OCI-LY1 (cell line): ENCODE results near the gene NCF4.

Experiments
- CTCF ChIP-seq: fragments of 200-600 bp; sonication (generic), shearing (Covaris generic); IDR thresholded peaks from 2 replicates; pipeline ENCODE4 v1.5.1; 2017; ENCODE audit warnings: mild to moderate bottlenecking, antibody characterized with exemption, low read length, moderate library complexity, mixed read lengths
- EZH2 ChIP-seq: fragments of 200-600 bp; sonication (generic), shearing (Covaris generic); IDR thresholded peaks from 2 replicates; pipeline ENCODE4 v1.8.0; 2017; ENCODE audit warnings: borderline replicate concordance, mixed run types, mild to moderate bottlenecking, antibody characterized with exemption, low read length, moderate library complexity, mixed read lengths

GRCh38 chr22:36904260-36904880 is 43.6 kb downstream of the NCF4 start:
- TF ChIP-seq EZH2 (no peak), CTCF (peak; percentile 13; the same call in 1 of the 2 replicates)
